K562 (cell line): ENCODE results near the gene CACNA1C. TPM values are rescaled to one million over a fixed set of nuclear protein-coding genes. Genes with fewer than 3 reads are reported as not detected.

Source experiments
- COPS2 ChIP-seq: fragments of 450-650 bp; conservative IDR thresholded peaks from 2 replicates; pipeline ENCODE4 v1.6.1; 2016; ENCODE audit warnings: mild to moderate bottlenecking, moderate library complexity
- ETV6 ChIP-seq, 3 experiments: fragments of 150-350 bp in 1 of 3; sonication (generic) in 1 of 3; formaldehyde crosslinking in 1 of 3; IDR thresholded peaks; 2 replicates each; pipeline versions ENCODE4 v1.6.1 to v1.8.0; 2014 to 2022; ENCODE audit warnings: borderline replicate concordance in 2 of 3, low read depth in 2 of 3, antibody characterized with exemption in 1 of 3, low read length in 1 of 3, mild to moderate bottlenecking in 1 of 3, missing genetic modification reagents in 1 of 3
- MEIS2 ChIP-seq: fragments of 450-650 bp; IDR thresholded peaks from 2 replicates; pipeline ENCODE4 v1.6.1; 2014; ENCODE audit warnings: mild to moderate bottlenecking; ENCODE audit not compliant: partially characterized antibody
- PHB2 ChIP-seq: fragments of 450-650 bp; IDR thresholded peaks from 2 replicates; pipeline ENCODE4 v1.6.1; 2017; ENCODE audit warnings: low read depth
- SMAD1 ChIP-seq: fragments of 150-350 bp; IDR thresholded peaks from 2 replicates; pipeline ENCODE4 v1.6.1; 2014; ENCODE audit warnings: low read length, low read depth; ENCODE audit not compliant: partially characterized antibody
- ZNF507 ChIP-seq: conservative IDR thresholded peaks from 2 replicates; pipeline ENCODE4 v1.6.1; 2017; ENCODE audit warnings: missing genetic modification characterization, missing compliant biosample characterization
- polyA plus RNA-seq, 8 experiments: library from polyadenylated mRNA; depleted of rRNA in 4 of 8; stranded (reverse) in 5 of 8; unstranded in 3 of 8; fragments of >200 nt; fragmentation: Nextera tagmentation in 2 of 8; fragmentation: Illumina TruSeq in 1 of 8; extraction: Ambion mirVana in 2 of 8; extraction: Trizol in 1 of 8; gene quantifications; 2 replicates each; pipeline versions ENCODE4 v1.2.1 to v1.2.3, GENCODE V29; 2011 to 2014; ENCODE audit warnings: inconsistent platforms in 1 of 8, missing spikeins in 1 of 8
- total RNA-seq, 7 experiments: library from RNA; depleted of rRNA in 6 of 7; stranded (reverse); fragments of >200 nt in 6 of 7; fragmentation: Illumina TruSeq in 2 of 7; extraction: Trizol in 2 of 7; gene quantifications; 2 replicates each; pipeline versions ENCODE4 v1.2.1 to v1.2.3, GENCODE V29; 2011 to 2021; ENCODE audit warnings: low replicate concordance in 1 of 7
- TF ChIP-seq, protein P1 (sequence below), 2 experiments: fragments of 450-650 bp in 1 of 2; IDR thresholded peaks; 2 replicates each; pipeline ENCODE4 v1.6.1; 2011 to 2017; ENCODE audit warnings: low read depth in 2 of 2, antibody characterized with exemption in 1 of 2, borderline replicate concordance in 1 of 2, low read length in 1 of 2, mild to moderate bottlenecking in 1 of 2, mixed read lengths in 1 of 2; ENCODE audit not compliant: control insufficient read depth in 1 of 2
- TF ChIP-seq, protein P2 (sequence below): fragments of 450-650 bp; formaldehyde crosslinking; IDR thresholded peaks from 2 replicates; pipeline ENCODE4 v1.4.0; 2020; ENCODE audit warnings: mild to moderate bottlenecking, moderate library complexity

Gene CACNA1C
- total and polyA plus RNA-seq, 9 of the 15 experiments (the other 6 are each of a cell fraction or from before 2014, with no cell fraction given): not detected

GRCh38 chr12:2384029-2384386 is 331.2 kb downstream of the CACNA1C start (continued):
- TF ChIP-seq, protein P1, sequence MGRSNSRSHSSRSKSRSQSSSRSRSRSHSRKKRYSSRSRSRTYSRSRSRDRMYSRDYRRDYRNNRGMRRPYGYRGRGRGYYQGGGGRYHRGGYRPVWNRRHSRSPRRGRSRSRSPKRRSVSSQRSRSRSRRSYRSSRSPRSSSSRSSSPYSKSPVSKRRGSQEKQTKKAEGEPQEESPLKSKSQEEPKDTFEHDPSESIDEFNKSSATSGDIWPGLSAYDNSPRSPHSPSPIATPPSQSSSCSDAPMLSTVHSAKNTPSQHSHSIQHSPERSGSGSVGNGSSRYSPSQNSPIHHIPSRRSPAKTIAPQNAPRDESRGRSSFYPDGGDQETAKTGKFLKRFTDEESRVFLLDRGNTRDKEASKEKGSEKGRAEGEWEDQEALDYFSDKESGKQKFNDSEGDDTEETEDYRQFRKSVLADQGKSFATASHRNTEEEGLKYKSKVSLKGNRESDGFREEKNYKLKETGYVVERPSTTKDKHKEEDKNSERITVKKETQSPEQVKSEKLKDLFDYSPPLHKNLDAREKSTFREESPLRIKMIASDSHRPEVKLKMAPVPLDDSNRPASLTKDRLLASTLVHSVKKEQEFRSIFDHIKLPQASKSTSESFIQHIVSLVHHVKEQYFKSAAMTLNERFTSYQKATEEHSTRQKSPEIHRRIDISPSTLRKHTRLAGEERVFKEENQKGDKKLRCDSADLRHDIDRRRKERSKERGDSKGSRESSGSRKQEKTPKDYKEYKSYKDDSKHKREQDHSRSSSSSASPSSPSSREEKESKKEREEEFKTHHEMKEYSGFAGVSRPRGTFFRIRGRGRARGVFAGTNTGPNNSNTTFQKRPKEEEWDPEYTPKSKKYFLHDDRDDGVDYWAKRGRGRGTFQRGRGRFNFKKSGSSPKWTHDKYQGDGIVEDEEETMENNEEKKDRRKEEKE (IDR thresholded peaks at IDR 0.05; ENCODE audit: borderline replicate concordance in 1 of 2, control insufficient read depth in 1 of 2, low read depth in 2 of 2, low read length in 1 of 2): no peak
- no peak for TF ChIP-seq COPS2
- no peak for TF ChIP-seq SMAD1
- TF ChIP-seq, protein P2, sequence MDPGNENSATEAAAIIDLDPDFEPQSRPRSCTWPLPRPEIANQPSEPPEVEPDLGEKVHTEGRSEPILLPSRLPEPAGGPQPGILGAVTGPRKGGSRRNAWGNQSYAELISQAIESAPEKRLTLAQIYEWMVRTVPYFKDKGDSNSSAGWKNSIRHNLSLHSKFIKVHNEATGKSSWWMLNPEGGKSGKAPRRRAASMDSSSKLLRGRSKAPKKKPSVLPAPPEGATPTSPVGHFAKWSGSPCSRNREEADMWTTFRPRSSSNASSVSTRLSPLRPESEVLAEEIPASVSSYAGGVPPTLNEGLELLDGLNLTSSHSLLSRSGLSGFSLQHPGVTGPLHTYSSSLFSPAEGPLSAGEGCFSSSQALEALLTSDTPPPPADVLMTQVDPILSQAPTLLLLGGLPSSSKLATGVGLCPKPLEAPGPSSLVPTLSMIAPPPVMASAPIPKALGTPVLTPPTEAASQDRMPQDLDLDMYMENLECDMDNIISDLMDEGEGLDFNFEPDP (CRISPR knock-in tag): no peak
- TF ChIP-seq MEIS2: no peak
- no peak for TF ChIP-seq PHB2
- no peak for TF ChIP-seq ETV6 (IDR thresholded peaks at IDR 0.05; ENCODE audit: borderline replicate concordance in 1 of 2, low read depth in 2 of 2, low read length in 1 of 2)
- no peak for TF ChIP-seq ETV6 (CRISPR knock-in tag; IDR thresholded peaks at IDR 0.05; ENCODE audit: borderline replicate concordance)
- TF ChIP-seq ZNF507 (tag): no peak
